Activated naive CD8-positive, alpha-beta T cell treated with anti-CD3 and anti-CD28 coated beads, Interleukin-2, amount 50 U/mL, for 24 hours (primary cell): ENCODE measurements around the gene AKR1E2.

Experiments
- ATAC-seq: fragments of 150-1000 bp; cut with Tn5 transposase; one replicate; pipeline ENCODE4 v1.10.0; 2021
- DNase-seq: peaks from one replicate; pipeline ENCODE4 v3.0.0; 2021
- H3K27ac Mint-ChIP-seq: one replicate; pipeline ENCODE4 v1.8.0; 2021; ENCODE audit warnings: mild to moderate bottlenecking, mixed read lengths
- H3K27me3 Mint-ChIP-seq: one replicate; pipeline ENCODE4 v1.8.0; 2021; ENCODE audit warnings: mixed read lengths
- H3K36me3 Mint-ChIP-seq: one replicate; pipeline ENCODE4 v1.8.0; 2021; ENCODE audit warnings: low read depth, mixed read lengths
- H3K4me1 Mint-ChIP-seq: one replicate; pipeline ENCODE4 v1.8.0; 2021; ENCODE audit warnings: mixed read lengths
- H3K4me3 Mint-ChIP-seq: one replicate; pipeline ENCODE4 v1.8.0; 2021; ENCODE audit warnings: mild to moderate bottlenecking, moderate library complexity, mixed read lengths
- H3K9me3 Mint-ChIP-seq: one replicate; pipeline ENCODE4 v1.8.0; 2021; ENCODE audit warnings: mixed read lengths

Gene AKR1E2

DNA sequence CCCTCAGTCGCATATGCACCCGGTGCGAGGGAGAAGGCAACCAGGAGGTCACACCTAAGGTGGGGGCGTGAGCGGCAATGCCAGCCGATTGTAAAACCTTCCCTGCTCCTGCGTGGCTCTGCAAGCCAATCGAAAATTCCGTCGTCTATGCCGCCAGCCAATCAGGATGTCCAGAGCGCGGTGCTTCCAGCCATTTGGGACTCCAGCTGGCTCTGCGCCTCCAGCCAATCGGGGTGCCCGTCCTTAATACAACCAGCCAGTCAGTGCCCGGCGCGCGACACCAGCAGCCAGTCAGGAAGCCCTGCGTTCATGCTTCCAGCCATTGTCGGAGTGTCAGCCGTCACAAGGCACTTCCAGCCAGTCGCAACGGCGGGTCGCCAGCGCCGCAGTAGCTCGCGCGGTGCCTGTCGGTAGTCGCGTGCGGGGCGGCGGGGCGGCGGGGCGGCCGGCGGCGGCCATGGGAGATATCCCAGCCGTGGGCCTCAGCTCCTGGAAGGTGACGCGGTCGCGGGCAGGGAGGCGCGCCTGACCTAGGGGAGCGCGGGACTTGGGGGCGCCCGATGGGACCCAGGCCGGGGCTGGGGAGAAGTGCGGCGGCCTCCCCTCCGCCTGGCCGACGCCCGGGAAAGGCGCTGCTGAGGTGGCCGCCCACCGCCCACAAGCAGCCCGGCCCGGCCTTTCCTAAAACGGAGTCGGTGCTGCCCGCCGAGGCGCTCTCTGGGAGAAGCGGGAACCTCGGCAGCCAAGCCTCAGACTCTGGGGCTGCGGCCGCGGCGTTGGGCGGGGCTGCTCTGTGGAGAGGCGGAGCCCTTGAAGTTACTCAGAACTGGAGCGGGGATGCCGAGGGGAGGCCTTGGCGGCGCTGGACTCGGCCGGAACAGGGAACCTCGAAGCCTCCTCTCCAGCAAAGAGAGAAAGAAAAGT, at the start of gene AKR1E2:
Gene AKR1E2, plus strand, starts transcription at position 340 of the 924 bp plus-strand sequence. Its CDS starts 118 bp downstream, at position 458.
- Mint-ChIP-seq H3K4me1 (peaks cover 5% of the 10 kb centered on the region), H3K36me3 (no peaks in the 10 kb centered on the region), H3K27me3 (peaks cover 74% of the 10 kb centered on the region), H3K27ac (no peak within 1 kb of the TSS), H3K9me3 (no peaks in the 10 kb centered on the region), H3K4me3 (peak within 1 kb of the TSS; percentile 54)
- DNase-seq (peak; percentile 66), ATAC-seq (peak; percentile 84)

- H3K9me3 Mint-ChIP-seq: no peaks in the 10 kb centered on the region
- H3K4me3 Mint-ChIP-seq: no peak overlapping the region
- DNase-seq: no peak
- H3K27ac Mint-ChIP-seq: peak overlapping the region; percentile 66
- H3K36me3 Mint-ChIP-seq: no peaks in the 10 kb centered on the region
- peak; percentile 85 for ATAC-seq
- H3K4me1 Mint-ChIP-seq: peaks cover 10% of the 10 kb centered on the region
- H3K27me3 Mint-ChIP-seq: peaks cover 33% of the 10 kb centered on the region
Observed at GRCh38 chr10:4776234-4776638, 49.8 kb upstream of the AKR1E2 start.

DNA sequence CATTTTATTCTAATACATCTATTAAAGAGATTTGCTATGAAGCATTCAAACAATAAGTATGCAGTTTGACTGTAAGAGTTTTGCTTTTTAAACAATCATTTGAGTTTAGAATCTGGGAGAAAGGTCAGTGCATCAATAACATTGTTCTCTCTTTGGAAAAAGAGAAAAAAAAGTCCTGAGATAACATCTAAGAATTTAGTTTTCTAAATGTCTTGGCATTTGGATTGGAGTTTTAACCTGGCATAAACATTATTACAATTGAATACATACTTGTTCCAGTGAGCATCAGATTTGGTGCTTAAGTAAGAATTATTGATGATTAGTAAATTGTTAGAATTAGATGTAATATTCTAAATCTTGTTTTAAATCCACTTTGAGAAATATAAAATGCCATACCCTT, 47.2 kb upstream of the AKR1E2 start:
- no peak overlapping the region for H3K4me3 Mint-ChIP-seq
- H3K9me3 Mint-ChIP-seq: no peaks in the 10 kb centered on the region
- H3K27me3 Mint-ChIP-seq: peaks cover 28% of the 10 kb centered on the region
- H3K36me3 Mint-ChIP-seq: no peaks in the 10 kb centered on the region
- ATAC-seq (no peak), DNase-seq (no peak)
- peaks cover 10% of the 10 kb centered on the region for H3K4me1 Mint-ChIP-seq
- H3K27ac Mint-ChIP-seq: no peak overlapping the region

GRCh38 chr10:4780091-4780490, 45.9 kb upstream of the AKR1E2 start:
- peaks cover 10% of the 10 kb centered on the region for H3K4me1 Mint-ChIP-seq
- H3K4me3 Mint-ChIP-seq: no peak overlapping the region
- no peaks in the 10 kb centered on the region for H3K36me3 Mint-ChIP-seq
- DNase-seq (no peak), ATAC-seq (no peak)
- no peaks in the 10 kb centered on the region for H3K9me3 Mint-ChIP-seq
- no peak overlapping the region for H3K27ac Mint-ChIP-seq
- H3K27me3 Mint-ChIP-seq: peaks cover 24% of the 10 kb centered on the region

- Mint-ChIP-seq H3K9me3 (no peaks in the 10 kb centered on the region), H3K4me1 (peaks cover 7% of the 10 kb centered on the region), H3K27ac (no peak overlapping the region), H3K4me3 (no peak overlapping the region), H3K27me3 (peaks cover 23% of the 10 kb centered on the region), H3K36me3 (no peaks in the 10 kb centered on the region)
- ATAC-seq: no peak
- no peak for DNase-seq
Observed at GRCh38 chr10:4780782-4781181, 45.2 kb upstream of the AKR1E2 start.

GRCh38 chr10:4781955-4782354, 44.1 kb upstream of the AKR1E2 start:
- no peak overlapping the region for H3K27ac Mint-ChIP-seq
- peaks cover 32% of the 10 kb centered on the region for H3K27me3 Mint-ChIP-seq
- no peak for DNase-seq
- H3K36me3 Mint-ChIP-seq: no peaks in the 10 kb centered on the region
- H3K9me3 Mint-ChIP-seq: no peaks in the 10 kb centered on the region
- no peak overlapping the region for H3K4me3 Mint-ChIP-seq
- no peaks in the 10 kb centered on the region for H3K4me1 Mint-ChIP-seq
- ATAC-seq: no peak

DNA sequence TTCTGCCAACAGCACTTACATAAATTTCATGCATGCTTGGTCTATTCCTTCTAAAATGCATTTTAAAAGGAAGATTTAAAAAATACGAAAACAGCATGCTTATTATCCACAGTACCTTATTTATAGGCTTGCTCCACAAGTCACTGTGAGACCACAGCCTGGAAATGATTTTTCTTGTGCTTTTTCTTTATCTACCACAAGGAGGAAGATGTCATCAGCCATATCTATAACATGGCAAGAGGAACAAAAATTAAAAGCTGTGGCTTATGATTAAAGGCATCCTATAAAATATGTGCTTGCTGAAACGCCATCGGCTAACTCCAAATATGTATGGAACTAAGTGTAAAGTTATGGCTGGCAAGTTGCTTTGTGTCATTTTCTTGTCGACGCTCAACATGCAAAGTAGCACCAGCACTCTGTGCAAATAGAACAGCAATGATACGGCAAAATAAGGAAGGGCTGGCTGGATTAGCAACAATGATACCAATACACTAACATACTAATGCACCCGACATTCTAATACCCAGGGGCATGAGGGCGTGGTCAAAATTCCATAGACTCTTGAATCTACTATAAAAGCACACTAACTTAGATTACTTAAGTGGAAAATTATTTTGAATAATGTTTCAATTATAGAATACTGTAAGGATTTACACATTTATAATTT, 41.2 kb upstream of the AKR1E2 start:
- H3K4me1 Mint-ChIP-seq: no peaks in the 10 kb centered on the region
- H3K36me3 Mint-ChIP-seq: no peaks in the 10 kb centered on the region
- no peaks in the 10 kb centered on the region for H3K9me3 Mint-ChIP-seq

GRCh38 chr10:4786043-4786839, 39.8 kb upstream of the AKR1E2 start:
- Mint-ChIP-seq H3K4me3 (no peak overlapping the region), H3K36me3 (no peaks in the 10 kb centered on the region), H3K9me3 (no peaks in the 10 kb centered on the region), H3K4me1 (no peaks in the 10 kb centered on the region), H3K27ac (no peak overlapping the region), H3K27me3 (peaks cover 23% of the 10 kb centered on the region)
- DNase-seq: no peak
- no peak for ATAC-seq

More for the DNA sequence above, 41.2 kb upstream of the AKR1E2 start:
- ATAC-seq: no peak
- H3K27me3 Mint-ChIP-seq: peaks cover 29% of the 10 kb centered on the region
- H3K4me3 Mint-ChIP-seq: no peak overlapping the region
- DNase-seq: no peak
- H3K27ac Mint-ChIP-seq: no peak overlapping the region

DNA sequence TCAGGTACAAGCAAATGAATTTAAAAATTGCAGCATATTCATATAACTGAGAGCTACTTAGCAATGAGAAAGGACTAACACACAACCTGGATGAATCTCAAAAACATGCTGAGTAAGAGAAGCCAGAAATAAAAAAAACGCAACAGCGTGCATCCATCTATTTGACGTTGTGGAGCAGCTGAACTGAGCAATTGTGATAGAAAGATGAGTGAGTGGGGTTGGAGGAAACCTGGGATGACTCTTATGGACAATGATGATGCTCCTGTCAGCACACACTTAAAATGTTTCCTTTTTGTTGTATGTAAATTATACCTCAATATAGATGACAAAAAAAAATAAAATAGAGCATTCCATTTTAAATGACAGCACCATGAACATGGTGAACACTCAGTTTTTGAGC, 36.0 kb upstream of the AKR1E2 start:
- Mint-ChIP-seq H3K27ac (no peak overlapping the region), H3K36me3 (no peaks in the 10 kb centered on the region), H3K4me1 (no peaks in the 10 kb centered on the region), H3K4me3 (no peak overlapping the region), H3K9me3 (no peaks in the 10 kb centered on the region), H3K27me3 (peaks cover 17% of the 10 kb centered on the region)
- DNase-seq: no peak
- no peak for ATAC-seq

DNA sequence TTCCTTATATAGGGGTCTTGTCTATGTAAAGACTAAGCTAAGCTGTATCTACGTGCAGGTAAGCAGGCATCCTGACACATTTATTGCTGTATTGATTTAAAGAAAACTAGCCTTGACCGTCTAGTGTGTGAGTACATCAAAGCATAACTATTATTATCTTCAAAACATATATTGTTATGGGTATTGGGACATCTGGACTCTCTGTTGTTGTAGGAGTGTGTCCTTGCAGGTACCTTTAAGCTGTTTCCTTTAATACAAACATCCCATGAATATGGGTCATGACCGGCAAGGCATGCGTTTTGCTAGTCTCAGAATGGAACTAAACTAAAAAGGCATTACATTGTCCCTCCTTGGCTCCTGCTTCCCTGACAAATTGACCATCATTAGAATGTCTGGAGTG, 35.1 kb upstream of the AKR1E2 start:
- Mint-ChIP-seq H3K9me3 (no peaks in the 10 kb centered on the region), H3K4me3 (no peak overlapping the region), H3K36me3 (no peaks in the 10 kb centered on the region), H3K4me1 (no peaks in the 10 kb centered on the region), H3K27ac (no peak overlapping the region), H3K27me3 (peaks cover 20% of the 10 kb centered on the region)
- ATAC-seq (no peak), DNase-seq (no peak)

DNA sequence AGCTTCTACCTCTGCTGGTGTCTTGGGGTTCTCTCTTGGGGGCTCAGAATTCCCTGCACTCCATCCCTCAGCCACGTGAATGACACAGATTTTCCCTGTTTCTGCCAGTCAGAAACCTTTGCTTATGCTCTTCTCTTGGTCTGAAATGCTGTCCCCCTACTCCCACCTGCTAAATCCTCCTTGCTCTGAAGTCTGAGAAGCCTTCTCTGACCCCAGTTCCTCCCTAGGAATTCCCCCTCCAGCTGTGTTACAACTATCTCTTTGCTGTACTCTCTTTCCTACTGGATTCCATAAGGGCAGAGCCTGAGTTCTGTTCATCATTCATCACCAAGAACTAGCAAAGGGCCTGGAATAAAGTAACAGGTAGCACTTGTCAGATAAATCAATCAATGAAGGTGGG, 33.6 kb upstream of the AKR1E2 start:
- DNase-seq: no peak
- Mint-ChIP-seq H3K4me3 (no peak overlapping the region), H3K36me3 (no peaks in the 10 kb centered on the region), H3K27ac (no peak overlapping the region), H3K9me3 (no peaks in the 10 kb centered on the region), H3K4me1 (no peaks in the 10 kb centered on the region), H3K27me3 (peaks cover 21% of the 10 kb centered on the region)
- ATAC-seq: no peak

- Mint-ChIP-seq H3K27ac (no peak overlapping the region), H3K4me3 (no peak overlapping the region), H3K36me3 (no peaks in the 10 kb centered on the region), H3K9me3 (no peaks in the 10 kb centered on the region), H3K27me3 (peaks cover 16% of the 10 kb centered on the region), H3K4me1 (no peaks in the 10 kb centered on the region)
- no peak for ATAC-seq
- DNase-seq: no peak
Observed at GRCh38 chr10:4801405-4801804, 24.6 kb upstream of the AKR1E2 start.

- Mint-ChIP-seq H3K27ac (no peak overlapping the region), H3K4me3 (no peak overlapping the region)
Observed at GRCh38 chr10:4802711-4803487, 23.1 kb upstream of the AKR1E2 start.

DNA sequence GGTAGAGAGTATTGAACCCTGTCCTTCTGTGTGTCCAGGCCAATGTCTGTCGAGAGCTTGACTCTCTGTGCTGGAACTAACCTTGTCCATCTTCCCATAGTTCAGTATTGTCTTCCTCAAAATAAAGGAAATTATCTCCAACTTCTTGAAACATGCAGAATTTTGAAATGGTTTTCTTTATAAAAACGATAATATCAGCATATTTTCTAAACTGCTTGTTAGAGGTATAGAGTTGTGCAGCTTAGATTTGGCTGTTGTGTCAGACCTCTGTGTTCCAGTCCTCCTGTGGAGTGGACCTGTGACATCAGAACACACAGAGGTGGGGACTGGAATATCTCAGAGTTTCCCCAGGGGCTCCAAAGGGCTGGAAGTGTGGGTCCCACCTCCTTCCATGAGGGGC, 22.2 kb upstream of the AKR1E2 start:
- no peak overlapping the region for H3K4me3 Mint-ChIP-seq
- H3K4me1 Mint-ChIP-seq: no peaks in the 10 kb centered on the region
- no peak for ATAC-seq
- H3K27me3 Mint-ChIP-seq: peaks cover 5% of the 10 kb centered on the region
- DNase-seq: no peak
- no peaks in the 10 kb centered on the region for H3K9me3 Mint-ChIP-seq
- no peak overlapping the region for H3K27ac Mint-ChIP-seq
- H3K36me3 Mint-ChIP-seq: no peaks in the 10 kb centered on the region

More at GRCh38 chr10:4802711-4803487, 23.1 kb upstream of the AKR1E2 start:
- Mint-ChIP-seq H3K36me3 (no peaks in the 10 kb centered on the region), H3K9me3 (no peaks in the 10 kb centered on the region), H3K4me1 (no peaks in the 10 kb centered on the region), H3K27me3 (peaks cover 6% of the 10 kb centered on the region)
- ATAC-seq (no peak), DNase-seq (no peak)
